Calu3 (cell line): ENCODE results near the gene EVA1C. TPM values are rescaled to one million over a fixed set of nuclear protein-coding genes. Genes with fewer than 3 reads are reported as not detected.

Source experiments
- BruUV-seq: library from RNA; stranded (reverse); fragments of 400-500 nt; replicated peaks from 2 replicates; lab custom pipeline; 2021; lab: Mats Ljungman, UMichigan
- CTCF ChIA-PET: fragments of 300-600 bp; sonication (Branson Sonifier 250); formaldehyde crosslinking; loops from one replicate; lab custom pipeline; 2022; ENCODE audit warnings: antibody characterized with exemption; lab: Charles Lee
- DNase-seq: peaks from one replicate; pipeline ENCODE4 v3.0.0; 2022
- H3K27ac Mint-ChIP-seq: one replicate; pipeline ENCODE4 v1.8.0; 2022; ENCODE audit warnings: mixed read lengths; ENCODE audit not compliant: unreplicated experiment
- H3K27me3 Mint-ChIP-seq: one replicate; pipeline ENCODE4 v1.8.0; 2022; ENCODE audit warnings: mixed read lengths; ENCODE audit not compliant: unreplicated experiment
- H3K36me3 Mint-ChIP-seq: one replicate; pipeline ENCODE4 v1.8.0; 2022; ENCODE audit warnings: mild to moderate bottlenecking, moderate library complexity, mixed read lengths; ENCODE audit not compliant: insufficient read depth, unreplicated experiment
- H3K4me1 Mint-ChIP-seq: one replicate; pipeline ENCODE4 v1.8.0; 2022; ENCODE audit warnings: mild to moderate bottlenecking, low read depth, mixed read lengths; ENCODE audit not compliant: unreplicated experiment
- H3K4me3 Mint-ChIP-seq: one replicate; pipeline ENCODE4 v1.8.0; 2022; ENCODE audit warnings: mild to moderate bottlenecking, low read depth, moderate library complexity, mixed read lengths; ENCODE audit not compliant: unreplicated experiment
- H3K9me3 Mint-ChIP-seq: one replicate; pipeline ENCODE4 v1.8.0; 2022; ENCODE audit warnings: low read depth, mixed read lengths; ENCODE audit not compliant: unreplicated experiment
- intact Hi-C: fragments of 100-400 bp; cut with micrococcal nuclease; formaldehyde crosslinking; loops from one replicate; pipeline ENCODE4 v1.10.0; 2022; ENCODE audit not compliant: unreplicated experiment
- total RNA-seq: library from RNA; stranded (reverse); gene quantifications from 2 replicates; pipeline ENCODE4 v1.2.3, GENCODE V29; 2022
- TF ChIP-seq, protein P1 (sequence below): fragments of 200-600 bp; IDR thresholded peaks from one replicate; pipeline ENCODE4 v1.8.0; 2022; ENCODE audit warnings: antibody characterized with exemption; ENCODE audit not compliant: unreplicated experiment

EVA1C gene
- total RNA-seq, 1 experiment from 2014 or later, result 1.4 TPM

DNA sequence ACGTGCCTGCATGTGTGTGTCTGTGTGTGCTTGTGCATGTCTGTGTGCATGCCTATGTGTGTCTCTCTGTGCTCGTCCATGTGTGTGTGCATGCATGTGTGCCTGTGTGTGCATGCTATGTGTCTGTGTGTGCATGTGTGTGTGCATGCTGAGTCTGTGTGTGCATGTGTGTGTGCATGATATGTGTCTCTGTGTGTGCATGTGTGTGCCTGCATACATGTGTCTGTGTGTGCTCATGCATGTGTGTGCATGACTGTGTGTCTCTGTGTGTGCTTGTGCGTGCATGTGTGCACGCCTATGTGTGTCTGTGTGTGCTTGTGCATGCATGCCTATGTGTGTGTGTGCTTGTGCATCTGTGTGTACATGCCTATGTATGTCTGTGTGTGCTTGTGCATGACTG lies 120.5 kb downstream of the EVA1C start:
- H3K27me3 Mint-ChIP-seq, result no peaks in the 10 kb centered on the region
- no peak overlapping the region for H3K27ac Mint-ChIP-seq
- H3K4me3 Mint-ChIP-seq, result no peak overlapping the region
- no peak for DNase-seq
- BruUV-seq, result no TSS peak
- H3K9me3 Mint-ChIP-seq, result no peaks in the 10 kb centered on the region
- intact Hi-C loops, result no loop called here
- CTCF ChIA-PET, result no interaction called here
- TF ChIP-seq, protein P1, sequence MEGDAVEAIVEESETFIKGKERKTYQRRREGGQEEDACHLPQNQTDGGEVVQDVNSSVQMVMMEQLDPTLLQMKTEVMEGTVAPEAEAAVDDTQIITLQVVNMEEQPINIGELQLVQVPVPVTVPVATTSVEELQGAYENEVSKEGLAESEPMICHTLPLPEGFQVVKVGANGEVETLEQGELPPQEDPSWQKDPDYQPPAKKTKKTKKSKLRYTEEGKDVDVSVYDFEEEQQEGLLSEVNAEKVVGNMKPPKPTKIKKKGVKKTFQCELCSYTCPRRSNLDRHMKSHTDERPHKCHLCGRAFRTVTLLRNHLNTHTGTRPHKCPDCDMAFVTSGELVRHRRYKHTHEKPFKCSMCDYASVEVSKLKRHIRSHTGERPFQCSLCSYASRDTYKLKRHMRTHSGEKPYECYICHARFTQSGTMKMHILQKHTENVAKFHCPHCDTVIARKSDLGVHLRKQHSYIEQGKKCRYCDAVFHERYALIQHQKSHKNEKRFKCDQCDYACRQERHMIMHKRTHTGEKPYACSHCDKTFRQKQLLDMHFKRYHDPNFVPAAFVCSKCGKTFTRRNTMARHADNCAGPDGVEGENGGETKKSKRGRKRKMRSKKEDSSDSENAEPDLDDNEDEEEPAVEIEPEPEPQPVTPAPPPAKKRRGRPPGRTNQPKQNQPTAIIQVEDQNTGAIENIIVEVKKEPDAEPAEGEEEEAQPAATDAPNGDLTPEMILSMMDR, result no peak
- H3K36me3 Mint-ChIP-seq, result no peaks in the 10 kb centered on the region
- H3K4me1 Mint-ChIP-seq, result peaks cover 8% of the 10 kb centered on the region

DNA sequence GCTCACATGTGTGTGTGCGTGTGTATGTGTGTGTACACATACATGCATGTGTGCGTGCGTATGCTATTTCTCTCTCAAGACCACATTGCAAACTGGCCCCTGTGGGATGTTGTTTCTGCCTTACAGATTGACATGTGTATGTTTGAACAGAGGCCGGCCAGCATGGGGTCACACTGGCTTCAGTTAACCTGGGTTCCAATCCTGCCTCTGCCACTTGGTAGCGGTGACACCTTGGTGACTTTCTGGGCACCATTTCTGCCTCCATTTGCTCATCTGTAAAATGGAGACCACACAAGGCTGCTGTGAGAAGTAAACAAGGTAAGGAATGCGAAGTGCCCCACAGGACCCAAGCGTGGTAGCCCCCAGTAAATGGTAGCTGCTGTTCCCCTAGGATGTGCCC lies 121.1 kb downstream of the EVA1C start:
- Mint-ChIP-seq H3K27me3 (no peaks in the 10 kb centered on the region), H3K4me1 (peaks cover 8% of the 10 kb centered on the region), H3K4me3 (no peak overlapping the region), H3K27ac (no peak overlapping the region), H3K36me3 (no peaks in the 10 kb centered on the region), H3K9me3 (no peaks in the 10 kb centered on the region)
- no TSS peak for BruUV-seq
- CTCF ChIA-PET, result no interaction called here
- DNase-seq, result no peak
- intact Hi-C loops, result no loop called here
- TF ChIP-seq, protein P1, result no peak

DNA sequence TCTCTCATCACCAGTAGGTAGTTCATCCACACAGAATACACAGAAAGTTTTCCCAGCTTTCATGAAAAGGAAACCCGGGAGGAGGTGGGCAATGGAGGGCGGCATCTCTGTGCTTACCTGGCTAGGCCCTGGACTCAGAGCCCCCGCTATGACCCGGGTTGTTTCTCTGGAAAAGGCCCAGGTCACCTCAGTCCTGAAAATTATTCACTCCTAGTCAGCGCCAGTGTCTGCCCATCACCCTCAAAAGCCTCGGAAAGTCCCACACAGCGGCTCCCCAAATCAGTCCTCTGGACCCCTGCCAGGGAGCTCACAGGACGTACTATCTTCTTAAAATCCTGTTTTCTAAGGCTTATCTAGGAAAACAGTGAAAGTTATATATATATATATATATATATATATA lies 121.6 kb downstream of the EVA1C start:
- TF ChIP-seq, protein P1, result no peak
- no peaks in the 10 kb centered on the region for H3K36me3 Mint-ChIP-seq
- CTCF ChIA-PET, result no interaction called here
- no peak overlapping the region for H3K27ac Mint-ChIP-seq
- peaks cover 8% of the 10 kb centered on the region for H3K4me1 Mint-ChIP-seq
- BruUV-seq, result no TSS peak
- H3K4me3 Mint-ChIP-seq, result no peak overlapping the region
- intact Hi-C loops, result no loop called here
- no peaks in the 10 kb centered on the region for H3K9me3 Mint-ChIP-seq
- DNase-seq, result no peak
- no peaks in the 10 kb centered on the region for H3K27me3 Mint-ChIP-seq

DNA sequence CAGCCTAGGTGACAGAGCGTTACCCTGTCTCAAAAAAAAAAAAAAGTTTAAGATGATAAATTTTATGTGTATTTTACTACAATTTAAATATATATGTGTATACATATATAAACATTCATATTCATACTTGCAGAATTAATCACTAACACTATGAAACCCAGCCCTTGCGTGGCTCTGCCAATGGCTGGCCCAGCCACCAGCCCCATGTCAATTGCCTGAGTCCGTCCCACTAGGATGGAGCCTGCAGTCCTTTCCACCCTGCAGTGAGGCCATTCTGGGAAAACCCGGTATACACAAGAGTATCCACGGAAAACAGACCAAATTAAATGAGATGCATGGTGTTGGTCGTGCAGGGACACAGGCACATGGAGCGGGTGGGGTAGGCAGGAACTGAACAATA lies 123.1 kb downstream of the EVA1C start:
- no TSS peak for BruUV-seq
- intact Hi-C loops, result no loop called here
- CTCF ChIA-PET, result no interaction called here

More for the DNA sequence above, 123.1 kb downstream of the EVA1C start:
- no peak overlapping the region for H3K4me3 Mint-ChIP-seq
- DNase-seq, result no peak
- H3K36me3 Mint-ChIP-seq, result no peaks in the 10 kb centered on the region
- no peaks in the 10 kb centered on the region for H3K27me3 Mint-ChIP-seq
- H3K4me1 Mint-ChIP-seq, result peaks cover 8% of the 10 kb centered on the region
- TF ChIP-seq, protein P1, result no peak
- no peak overlapping the region for H3K27ac Mint-ChIP-seq
- H3K9me3 Mint-ChIP-seq, result no peaks in the 10 kb centered on the region
